NCI-H1436 (cell line): ENCODE results near the gene MOGAT3.
"Not testable (repeated sequence)": the region's sequence is repeated elsewhere in the genome, so short reads cannot be mapped to it uniquely, and the experiment has no call there.

Experiments
- DNase-seq: peaks from one replicate; lab custom pipeline; 2025; lab: John Stamatoyannopoulos, UW

Gene MOGAT3

GRCh38 chr7:101203740-101204738 lies 3.2 kb upstream of the MOGAT3 start:
- DNase-seq = not testable (repeated sequence)

GRCh38 chr7:101202603-101202918 lies 1.7 kb upstream of the MOGAT3 start:
- no peak for DNase-seq

- DNase-seq = no peak
Measured at GRCh38 chr7:101201695-101202602, 1.1 kb upstream of the MOGAT3 start.

- no peak for DNase-seq
Measured at GRCh38 chr7:101200504-101200861, 353 bp downstream of the MOGAT3 start.

- not testable (repeated sequence) for DNase-seq
Measured at GRCh38 chr7:101199522-101199921, 1.3 kb downstream of the MOGAT3 start.

GRCh38 chr7:101198476-101198875 lies 2.4 kb downstream of the MOGAT3 start:
- no peak for DNase-seq

GRCh38 chr7:101197991-101198390 lies 2.8 kb downstream of the MOGAT3 start:
- DNase-seq = no peak

GRCh38 chr7:101195884-101196283 lies 5.0 kb downstream of the MOGAT3 start:
- DNase-seq = no peak

- DNase-seq = no peak
Measured at GRCh38 chr7:101189109-101189508, 11.7 kb downstream of the MOGAT3 start.

GRCh38 chr7:101186844-101187428 lies 13.9 kb downstream of the MOGAT3 start:
- DNase-seq = no peak

- DNase-seq = no peak
Measured at GRCh38 chr7:101186194-101186593, 14.6 kb downstream of the MOGAT3 start.

- DNase-seq = no peak
Measured at GRCh38 chr7:101185258-101185839, 15.5 kb downstream of the MOGAT3 start.

GRCh38 chr7:101180130-101180755 lies 20.6 kb downstream of the MOGAT3 start, which contains the start of gene NAT16:
TSS of gene NAT16 (minus strand) at chr7:101180293. CDS start at chr7:101174807, 5,486 bp downstream.
- DNase-seq = peak; percentile 29

GRCh38 chr7:101179713-101180112 lies 21.1 kb downstream of the MOGAT3 start:
- DNase-seq = no peak

GRCh38 chr7:101179117-101179516 lies 21.7 kb downstream of the MOGAT3 start:
- DNase-seq = peak; percentile 60

- no peak for DNase-seq
Measured at GRCh38 chr7:101177644-101178043, 23.2 kb downstream of the MOGAT3 start.

- no peak for DNase-seq
Measured at GRCh38 chr7:101175664-101176063, 25.2 kb downstream of the MOGAT3 start.

- DNase-seq = no peak
Measured at GRCh38 chr7:101174322-101174854, 26.4 kb downstream of the MOGAT3 start.

GRCh38 chr7:101173752-101174244 lies 27.0 kb downstream of the MOGAT3 start:
- DNase-seq = peak; percentile 47

GRCh38 chr7:101172854-101173751 lies 27.7 kb downstream of the MOGAT3 start:
- peak; percentile 44 for DNase-seq
